ENCODE measurements around the gene IRX3.
A peak's percentile ranks its signal among the peaks of the same experiment; 100 is the strongest.

Gene IRX3

GRCh38 chr16:54286366-54287130, at the start of gene IRX3:
TSS of gene IRX3 (minus strand) at chr16:54286787. CDS start at chr16:54286050, 737 bp downstream.
- Mint-ChIP-seq H3K4me1 (peaks cover 28% of the 10 kb centered on the region), H3K9me3 (peaks cover 4% of the 10 kb centered on the region), H3K36me3 (peaks cover 6% of the 10 kb centered on the region), H3K27me3 (peaks cover 88% of the 10 kb centered on the region), H3K4me3 (peak within 1 kb of the TSS; percentile 59), H3K27ac (no peak within 1 kb of the TSS)
- no peak for ATAC-seq

- no peak for ATAC-seq
- no peaks in the 10 kb centered on the region for H3K36me3 Mint-ChIP-seq
- no peaks in the 10 kb centered on the region for H3K4me1 Mint-ChIP-seq
- H3K27ac Mint-ChIP-seq: no peak overlapping the region
- no peaks in the 10 kb centered on the region for H3K27me3 Mint-ChIP-seq
- peaks cover 6% of the 10 kb centered on the region for H3K9me3 Mint-ChIP-seq
- H3K4me3 Mint-ChIP-seq: no peak overlapping the region
These were observed 48.6 kb upstream of the IRX3 start for GRCh38 chr16:54335230-54335629.

DNA sequence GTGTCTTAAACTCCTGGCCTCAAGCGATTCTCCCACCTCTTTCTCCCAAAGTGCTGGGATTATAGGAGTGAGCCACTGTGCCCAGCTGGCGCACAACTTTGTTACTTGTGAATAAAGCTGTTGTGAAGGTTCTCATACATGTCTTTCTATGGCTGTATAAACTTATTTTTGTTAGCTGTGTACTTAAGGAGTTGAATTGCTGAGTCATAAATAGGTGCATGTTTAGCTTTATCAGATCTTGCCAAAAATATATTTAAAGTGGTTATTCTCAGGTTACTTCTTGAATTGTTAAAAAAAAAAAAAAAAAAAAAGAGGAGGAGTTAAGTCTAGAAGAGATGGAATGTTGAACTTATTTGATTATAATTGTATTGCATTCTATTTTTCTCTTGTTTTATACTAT, 47.6 kb upstream of the IRX3 start:
- no peak overlapping the region for H3K27ac Mint-ChIP-seq
- no peaks in the 10 kb centered on the region for H3K4me1 Mint-ChIP-seq
- H3K9me3 Mint-ChIP-seq: peaks cover 4% of the 10 kb centered on the region
- ATAC-seq: no peak
- no peak overlapping the region for H3K4me3 Mint-ChIP-seq
- H3K27me3 Mint-ChIP-seq: peaks cover 6% of the 10 kb centered on the region
- no peaks in the 10 kb centered on the region for H3K36me3 Mint-ChIP-seq

DNA sequence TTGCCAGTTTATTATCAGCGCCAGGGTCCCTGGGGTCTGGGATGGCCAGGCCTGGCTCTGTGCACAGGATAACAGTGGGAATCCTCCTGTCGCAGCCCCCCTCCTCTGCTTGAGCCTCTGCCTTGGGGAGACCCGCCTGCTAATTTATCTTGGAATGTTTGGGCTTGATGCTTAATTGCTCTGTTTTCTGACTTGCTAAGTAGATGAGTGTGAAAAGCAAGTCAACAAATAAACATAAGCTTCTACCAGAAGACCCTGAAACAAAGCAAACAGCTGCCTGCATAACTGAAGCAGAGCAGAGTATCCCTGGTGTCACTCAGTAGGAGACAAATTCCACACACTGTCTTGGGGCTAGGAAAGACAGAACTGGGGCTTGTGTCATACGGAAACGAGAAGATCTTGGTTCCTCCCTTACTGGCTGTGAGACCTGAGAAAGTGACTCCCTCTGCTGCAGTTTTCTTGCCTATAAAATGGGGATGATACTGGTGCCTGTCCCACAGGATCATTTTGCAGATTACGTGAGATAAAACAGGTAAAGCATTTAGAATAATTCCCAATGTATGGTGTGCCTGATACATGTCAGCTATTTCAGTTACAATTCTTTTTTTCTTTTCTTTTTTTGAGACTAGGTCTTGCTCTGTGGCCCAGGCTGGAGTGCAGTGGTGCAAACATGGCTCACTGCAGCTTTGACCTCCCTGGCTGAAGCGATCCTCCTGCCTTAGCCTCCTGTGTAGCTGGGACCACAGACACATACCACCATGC, 44.8 kb upstream of the IRX3 start:
- H3K9me3 Mint-ChIP-seq: peaks cover 4% of the 10 kb centered on the region
- H3K4me1 Mint-ChIP-seq: no peaks in the 10 kb centered on the region
- H3K36me3 Mint-ChIP-seq: no peaks in the 10 kb centered on the region
- no peak overlapping the region for H3K27ac Mint-ChIP-seq
- peaks cover 13% of the 10 kb centered on the region for H3K27me3 Mint-ChIP-seq
- H3K4me3 Mint-ChIP-seq: no peak overlapping the region
- ATAC-seq: no peak

- Mint-ChIP-seq H3K9me3 (peaks cover 4% of the 10 kb centered on the region), H3K4me1 (no peaks in the 10 kb centered on the region), H3K27me3 (peaks cover 13% of the 10 kb centered on the region), H3K36me3 (no peaks in the 10 kb centered on the region), H3K27ac (no peak overlapping the region), H3K4me3 (no peak overlapping the region)
- ATAC-seq: no peak
These were observed 41.0 kb upstream of the IRX3 start for GRCh38 chr16:54327609-54328008.

- ATAC-seq: no peak
- Mint-ChIP-seq H3K27me3 (peaks cover 13% of the 10 kb centered on the region), H3K4me1 (no peaks in the 10 kb centered on the region), H3K36me3 (no peaks in the 10 kb centered on the region), H3K27ac (no peak overlapping the region), H3K4me3 (no peak overlapping the region), H3K9me3 (peaks cover 4% of the 10 kb centered on the region)
These were observed 39.7 kb upstream of the IRX3 start for GRCh38 chr16:54326266-54326662.

GRCh38 chr16:54325616-54326265, 39.2 kb upstream of the IRX3 start:
- Mint-ChIP-seq H3K27me3 (peaks cover 13% of the 10 kb centered on the region), H3K27ac (no peak overlapping the region), H3K9me3 (peaks cover 4% of the 10 kb centered on the region), H3K36me3 (no peaks in the 10 kb centered on the region), H3K4me3 (no peak overlapping the region), H3K4me1 (no peaks in the 10 kb centered on the region)
- no peak for ATAC-seq

- Mint-ChIP-seq H3K27ac (no peak overlapping the region), H3K9me3 (peaks cover 4% of the 10 kb centered on the region), H3K27me3 (peaks cover 12% of the 10 kb centered on the region), H3K4me1 (no peaks in the 10 kb centered on the region), H3K4me3 (no peak overlapping the region), H3K36me3 (no peaks in the 10 kb centered on the region)
- no peak for ATAC-seq
These were observed 38.1 kb upstream of the IRX3 start for GRCh38 chr16:54324716-54325115.

- H3K9me3 Mint-ChIP-seq: no peaks in the 10 kb centered on the region
- ATAC-seq: no peak
- no peak overlapping the region for H3K27ac Mint-ChIP-seq
- H3K27me3 Mint-ChIP-seq: no peaks in the 10 kb centered on the region
- no peaks in the 10 kb centered on the region for H3K36me3 Mint-ChIP-seq
- H3K4me3 Mint-ChIP-seq: no peak overlapping the region
- no peaks in the 10 kb centered on the region for H3K4me1 Mint-ChIP-seq
These were observed 34.2 kb upstream of the IRX3 start for GRCh38 chr16:54320697-54321340.

GRCh38 chr16:54318941-54319340, 32.4 kb upstream of the IRX3 start:
- H3K27me3 Mint-ChIP-seq: no peaks in the 10 kb centered on the region

DNA sequence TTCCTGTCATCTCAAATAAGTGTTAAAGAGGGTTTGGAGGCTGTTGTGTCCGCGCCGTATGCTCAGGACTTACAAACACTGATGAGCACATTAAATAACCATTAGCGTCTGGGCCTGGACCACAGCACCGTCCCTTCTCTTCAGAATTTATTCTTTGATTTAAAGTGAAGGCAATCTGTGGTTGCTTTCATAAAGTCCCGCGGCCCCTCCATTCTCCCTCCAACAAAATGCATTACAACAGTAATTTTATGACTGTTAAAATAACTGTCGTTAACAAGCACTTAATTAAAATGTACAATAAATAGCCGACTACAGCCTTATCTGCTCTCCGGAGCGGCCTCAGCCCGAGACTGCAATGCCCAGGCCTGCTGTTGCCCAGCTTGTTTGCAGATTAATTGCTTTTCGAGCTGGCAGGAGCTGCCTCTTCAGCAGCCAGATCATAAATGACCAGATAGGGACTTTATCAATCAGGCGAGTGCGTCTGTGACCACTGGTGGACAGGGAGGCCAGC, 30.6 kb upstream of the IRX3 start:
- no peaks in the 10 kb centered on the region for H3K27me3 Mint-ChIP-seq
- ATAC-seq: no peak
- H3K9me3 Mint-ChIP-seq: no peaks in the 10 kb centered on the region
- H3K36me3 Mint-ChIP-seq: no peaks in the 10 kb centered on the region
- no peak overlapping the region for H3K4me3 Mint-ChIP-seq
- H3K4me1 Mint-ChIP-seq: no peaks in the 10 kb centered on the region
- no peak overlapping the region for H3K27ac Mint-ChIP-seq

More at GRCh38 chr16:54318941-54319340, 32.4 kb upstream of the IRX3 start:
- Mint-ChIP-seq H3K9me3 (no peaks in the 10 kb centered on the region), H3K4me3 (no peak overlapping the region), H3K36me3 (no peaks in the 10 kb centered on the region), H3K4me1 (no peaks in the 10 kb centered on the region), H3K27ac (no peak overlapping the region)
- no peak for ATAC-seq

- no peak overlapping the region for H3K4me3 Mint-ChIP-seq
- H3K4me1 Mint-ChIP-seq: no peaks in the 10 kb centered on the region
- H3K27me3 Mint-ChIP-seq: no peaks in the 10 kb centered on the region
- no peak overlapping the region for H3K27ac Mint-ChIP-seq
- H3K36me3 Mint-ChIP-seq: no peaks in the 10 kb centered on the region
- no peak for ATAC-seq
- H3K9me3 Mint-ChIP-seq: no peaks in the 10 kb centered on the region
These were observed 29.7 kb upstream of the IRX3 start for GRCh38 chr16:54316095-54316889.

DNA sequence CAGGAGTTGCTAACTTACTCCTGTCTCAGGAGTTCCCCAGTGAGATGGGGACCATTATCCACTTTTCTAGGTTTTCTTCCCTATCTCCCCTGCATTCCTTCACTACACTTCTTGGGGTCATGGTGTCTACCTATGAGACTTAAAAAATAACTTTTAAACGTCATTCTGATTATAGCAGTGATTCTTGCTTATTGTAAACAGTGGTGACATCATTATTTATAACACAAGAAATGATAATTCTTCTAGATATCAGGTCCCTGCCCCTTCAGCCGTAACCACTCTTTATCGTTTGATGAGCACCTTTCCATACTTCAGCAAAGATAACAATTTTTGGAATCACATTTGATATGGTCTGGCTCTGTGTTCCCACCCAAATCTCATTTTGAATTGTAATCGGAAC, 27.2 kb upstream of the IRX3 start:
- no peak for ATAC-seq
- Mint-ChIP-seq H3K4me1 (no peaks in the 10 kb centered on the region), H3K27me3 (no peaks in the 10 kb centered on the region), H3K4me3 (no peak overlapping the region), H3K36me3 (no peaks in the 10 kb centered on the region), H3K9me3 (no peaks in the 10 kb centered on the region), H3K27ac (no peak overlapping the region)

DNA sequence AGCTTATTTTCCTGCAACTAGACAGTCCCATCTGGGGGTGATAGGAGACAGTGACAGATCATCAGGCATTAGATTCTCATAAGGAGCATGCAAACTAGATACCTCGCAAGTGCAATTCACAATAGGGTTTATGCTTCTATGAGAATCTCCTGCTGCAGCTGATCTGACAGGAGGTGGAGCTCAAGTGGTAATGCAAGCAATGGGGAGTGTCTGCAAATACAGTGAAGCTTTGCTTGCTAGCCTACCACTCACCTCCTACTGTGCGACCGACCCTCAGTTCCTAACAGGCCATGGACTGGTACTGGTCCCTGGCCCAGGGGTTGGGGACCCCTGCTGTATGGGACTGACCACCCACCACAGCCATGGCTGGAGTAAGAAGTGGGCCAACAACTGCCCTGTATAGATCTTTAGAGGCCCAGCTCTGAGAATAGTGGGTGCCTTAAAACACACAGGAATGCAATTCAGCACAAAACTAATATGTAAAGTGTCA, 26.0 kb upstream of the IRX3 start:
- ATAC-seq: no peak
- Mint-ChIP-seq H3K4me3 (no peak overlapping the region), H3K9me3 (peaks cover 2% of the 10 kb centered on the region), H3K36me3 (no peaks in the 10 kb centered on the region), H3K27ac (no peak overlapping the region), H3K4me1 (no peaks in the 10 kb centered on the region), H3K27me3 (no peaks in the 10 kb centered on the region)

Measured in stimulated activated memory B cell treated with anti-CD40 and anti-IgM and Interleukin-4, amounts not matched to agents 10 μg/mL and 1 μg/mL and 100 μg/mL, for 72 hours (primary cell).